IMR-90 (cell line): ENCODE measurements around the gene GAREM2.

Experiments
- CEBPB ChIP-seq: IDR thresholded peaks from 2 replicates; pipeline ENCODE4 v1.6.1; 2012; ENCODE audit warnings: low read depth, low read length, improper control_type of control experiment
- CTCF ChIP-seq: conservative IDR thresholded peaks from 2 replicates; pipeline ENCODE4 v1.5.1; 2012; ENCODE audit warnings: mild to moderate bottlenecking, low read depth, low read length, improper control_type of control experiment
- MAFK ChIP-seq: IDR thresholded peaks from 2 replicates; pipeline ENCODE4 v1.6.1; 2012; ENCODE audit warnings: low read depth, low read length, improper control_type of control experiment
- MXI1 ChIP-seq: IDR thresholded peaks from 2 replicates; pipeline ENCODE4 v1.6.1; 2012; ENCODE audit warnings: low read depth, mild to moderate bottlenecking, low read length, moderate library complexity, borderline replicate concordance
- NFE2L2 ChIP-seq: fragments of 150-350 bp; IDR thresholded peaks from 2 replicates; pipeline ENCODE4 v1.6.1; 2016; ENCODE audit warnings: low read depth, mild to moderate bottlenecking, low read length
- POLR2A ChIP-seq: IDR thresholded peaks from 2 replicates; pipeline ENCODE4 v1.6.1; 2012; ENCODE audit warnings: mild to moderate bottlenecking, low read depth, low read length
- RAD21 ChIP-seq: IDR thresholded peaks from 2 replicates; pipeline ENCODE4 v1.6.1; 2012; ENCODE audit warnings: low read length, improper control_type of control experiment
- RCOR1 ChIP-seq: IDR thresholded peaks from 2 replicates; pipeline ENCODE4 v1.6.1; 2012; ENCODE audit warnings: mild to moderate bottlenecking, low read length, improper control_type of control experiment; ENCODE audit not compliant: insufficient replicate concordance
- RFX5 ChIP-seq: IDR thresholded peaks from 2 replicates; pipeline ENCODE4 v1.8.0; 2012; ENCODE audit warnings: low read depth, mild to moderate bottlenecking, low read length, moderate library complexity
- USF2 ChIP-seq: fragments of 150-350 bp; IDR thresholded peaks from 2 replicates; pipeline ENCODE4 v1.6.1; 2017; ENCODE audit warnings: mild to moderate bottlenecking, antibody characterized with exemption, low read length, low read depth

- TF ChIP-seq CTCF (no peak), CEBPB (no peak), POLR2A (no peak), NFE2L2 (no peak), RCOR1 (no peak), MAFK (no peak), RFX5 (no peak), RAD21 (no peak), MXI1 (no peak), USF2 (no peak)
Measured at GRCh38 chr2:26174691-26175465, 2.0 kb downstream of the GAREM2 start.
